Measurements from ENCODE around the gene PSMB3. TPM values are rescaled to one million over a fixed set of nuclear protein-coding genes. Genes with fewer than 3 reads are reported as not detected.

Gene PSMB3
- 468 and 479 TPM in 2 replicates for total RNA-seq (2014; rRNA removed; shearing (Covaris generic))

- DNase-seq (ENCODE audit: low read depth): peak; percentile 99
These were observed at the start of gene PSMB3 for GRCh38 chr17:38752308-38753070. TSS of gene PSMB3 (plus strand) at chr17:38752741. CDS start at chr17:38752827, 86 bp downstream.

GRCh38 chr17:38702916-38703741 is 49.4 kb upstream of the PSMB3 start:
- DNase-seq (ENCODE audit: low read depth): no peak

GRCh38 chr17:38703742-38704605 is 48.6 kb upstream of the PSMB3 start:
- DNase-seq (ENCODE audit: low read depth): peak; percentile 64

DNA sequence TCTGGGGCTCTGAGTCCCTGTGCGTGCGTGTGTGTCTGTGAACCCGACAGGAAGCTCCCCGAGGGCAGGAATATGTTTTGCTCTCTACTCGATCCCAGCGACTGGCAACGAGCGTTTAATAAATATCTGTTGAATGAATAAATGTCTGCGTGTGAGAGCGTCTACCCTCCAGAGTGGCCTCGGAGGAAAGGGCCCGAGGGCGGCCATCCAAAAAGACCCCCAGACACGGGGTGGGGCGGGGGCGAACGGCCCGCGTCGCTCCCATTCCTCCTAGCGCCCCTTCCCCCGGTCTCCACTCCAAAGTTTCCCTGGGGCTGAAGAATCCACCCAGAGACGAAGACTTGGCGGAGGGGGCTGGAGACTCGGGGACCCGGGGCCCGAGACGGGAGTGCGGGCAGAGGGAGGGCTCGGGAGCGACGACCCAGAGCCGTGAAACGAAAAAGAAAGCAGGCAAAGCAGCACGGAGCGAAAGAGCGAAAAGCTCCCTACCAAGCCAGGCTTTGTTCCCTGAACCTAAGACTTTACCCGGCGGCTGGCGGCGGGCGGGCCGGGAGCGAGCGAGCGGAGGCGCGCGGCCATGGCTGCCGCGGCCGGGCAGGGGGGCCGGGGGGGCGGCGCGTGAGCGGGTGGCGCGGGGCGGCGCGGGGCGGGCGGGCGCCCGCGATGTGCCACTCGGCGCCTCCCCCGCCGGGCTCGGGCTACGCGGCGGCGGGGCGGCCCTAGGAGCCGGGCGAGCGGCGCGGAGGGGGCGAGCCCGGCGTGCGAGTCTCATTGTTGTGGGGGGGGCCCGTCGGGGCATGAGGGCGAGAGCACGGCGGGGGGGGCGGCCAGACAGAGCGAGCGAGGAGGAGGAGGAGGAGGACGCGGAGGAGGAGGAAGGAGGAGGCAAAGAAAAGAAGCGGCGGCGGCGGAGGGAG is 47.7 kb upstream of the PSMB3 start, which contains the start of gene MLLT6:
Gene MLLT6 (plus strand): TSS at position 668 of the 917 bp plus-strand sequence. CDS start 360 bp downstream, outside the sequence.
- DNase-seq (ENCODE audit: low read depth): peak; percentile 76

DNA sequence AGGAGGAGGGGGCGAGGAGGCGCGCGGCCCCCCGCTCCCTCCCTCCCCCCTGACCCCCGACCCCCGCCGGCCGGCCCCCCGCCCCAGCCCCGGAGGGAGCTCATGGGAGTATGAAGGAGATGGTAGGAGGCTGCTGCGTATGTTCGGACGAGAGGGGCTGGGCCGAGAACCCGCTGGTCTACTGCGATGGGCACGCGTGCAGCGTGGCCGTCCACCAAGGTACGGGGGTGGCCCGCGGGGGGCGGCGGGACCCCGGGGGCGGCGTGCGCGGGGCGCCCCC is 47.1 kb upstream of the PSMB3 start:
- no peak for DNase-seq (ENCODE audit: low read depth)

DNA sequence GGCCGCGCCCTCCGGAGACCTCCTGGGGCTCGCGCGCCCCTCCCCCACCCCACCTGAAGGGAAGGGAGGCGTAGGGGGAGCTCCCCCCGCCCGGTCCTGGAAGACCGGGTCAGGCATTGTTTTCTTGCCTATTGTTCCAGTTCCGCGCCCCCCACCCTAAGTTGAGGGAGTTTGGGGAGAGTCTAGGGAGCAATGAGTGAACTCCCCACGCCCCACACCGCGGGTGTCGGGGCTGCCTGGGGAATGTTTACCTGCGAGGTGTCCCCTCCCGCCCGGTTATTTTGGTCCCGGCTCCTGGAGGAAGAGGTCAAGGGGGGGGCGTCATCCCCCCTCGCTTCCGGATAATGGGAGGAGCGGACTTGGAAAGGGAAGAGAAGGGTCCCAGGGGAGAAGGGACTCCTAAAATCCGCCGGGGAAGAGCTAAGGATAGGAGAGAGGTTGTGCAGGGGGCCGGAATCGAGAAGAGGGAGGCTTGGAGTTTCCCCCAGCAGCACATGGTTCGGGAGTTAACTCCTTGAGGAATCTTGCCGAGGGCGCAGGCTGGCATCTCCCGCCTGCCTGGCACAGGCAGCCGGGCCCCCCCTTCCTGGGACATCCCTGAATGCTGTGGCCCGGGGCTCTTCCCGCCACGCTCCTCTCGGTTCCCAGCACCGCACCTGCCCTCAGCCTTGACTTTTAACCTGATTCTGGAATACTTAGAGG is 46.6 kb upstream of the PSMB3 start:
- peak; percentile 42 for DNase-seq (ENCODE audit: low read depth)

- no peak for DNase-seq (ENCODE audit: low read depth)
These were observed 45.9 kb upstream of the PSMB3 start for GRCh38 chr17:38706505-38707216.

GRCh38 chr17:38707678-38708351 is 44.7 kb upstream of the PSMB3 start:
- DNase-seq (ENCODE audit: low read depth): no peak

GRCh38 chr17:38709104-38709820 is 43.3 kb upstream of the PSMB3 start:
- no peak for DNase-seq (ENCODE audit: low read depth)

- no peak for DNase-seq (ENCODE audit: low read depth)
These were observed 42.5 kb upstream of the PSMB3 start for GRCh38 chr17:38709864-38710603.

DNA sequence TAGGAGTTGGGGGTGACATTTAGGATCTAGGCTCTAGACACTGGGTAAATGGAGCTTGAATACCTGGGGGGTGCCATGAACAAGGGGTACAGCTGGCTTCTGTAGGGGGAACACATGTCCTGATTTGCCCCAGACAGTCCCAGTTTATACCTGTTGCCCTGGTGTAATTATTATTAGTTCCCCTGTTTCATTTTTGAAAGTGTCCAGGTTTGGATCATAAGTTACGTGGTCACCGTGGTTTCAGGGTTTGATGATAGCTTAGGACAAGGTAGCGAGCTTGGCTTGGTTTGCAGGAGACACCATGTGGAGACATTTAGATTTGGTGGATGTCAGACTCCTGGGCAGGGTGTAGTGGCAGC is 42.0 kb upstream of the PSMB3 start:
- DNase-seq (ENCODE audit: low read depth): no peak

- no peak for DNase-seq (ENCODE audit: low read depth)
These were observed 41.6 kb upstream of the PSMB3 start for GRCh38 chr17:38710985-38711384.

- no peak for DNase-seq (ENCODE audit: low read depth)
These were observed 40.6 kb upstream of the PSMB3 start for GRCh38 chr17:38711792-38712571.

GRCh38 chr17:38712593-38712992 is 39.9 kb upstream of the PSMB3 start:
- no peak for DNase-seq (ENCODE audit: low read depth)

- no peak for DNase-seq (ENCODE audit: low read depth)
These were observed 39.0 kb upstream of the PSMB3 start for GRCh38 chr17:38713456-38714075.

DNA sequence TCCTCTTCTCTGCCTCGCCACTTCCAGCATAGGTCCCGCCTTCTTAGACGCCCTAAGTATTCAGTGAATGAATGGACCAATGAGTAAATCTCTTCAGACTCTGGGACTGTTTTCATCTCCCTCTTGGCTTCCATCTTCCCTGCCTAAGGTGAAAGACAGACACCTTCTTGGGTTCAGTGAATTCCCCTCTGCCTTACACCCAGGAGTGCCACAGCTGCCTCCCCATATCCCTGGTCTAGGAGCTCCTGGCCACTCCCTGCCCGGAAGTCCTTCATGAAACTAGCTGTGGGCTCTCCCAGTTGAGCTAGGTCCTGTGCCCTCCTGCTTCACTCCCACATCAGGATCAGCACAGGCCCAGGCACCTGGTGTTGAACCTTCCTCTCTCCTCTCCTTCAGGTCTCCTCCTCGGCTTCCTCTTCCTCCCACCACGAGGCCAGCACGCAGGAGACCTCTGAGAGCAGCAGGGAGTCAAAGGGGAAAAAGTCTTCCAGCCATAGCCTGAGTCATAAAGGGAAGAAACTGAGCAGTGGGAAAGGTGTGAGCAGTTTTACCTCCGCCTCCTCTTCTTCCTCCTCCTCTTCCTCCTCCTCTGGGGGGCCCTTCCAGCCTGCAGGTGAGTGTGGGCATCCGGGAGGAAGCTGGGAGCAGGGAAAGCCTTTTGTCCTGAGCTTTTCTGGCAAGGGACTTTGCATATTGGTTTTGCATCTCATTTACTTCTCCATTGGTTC is 37.2 kb upstream of the PSMB3 start:
- no peak for DNase-seq (ENCODE audit: low read depth)

Measured in RPMI7951 (cell line).